KMS-11 (cell line): ENCODE data around the gene ZDHHC8.

Experiments
- H2AFZ ChIP-seq: fragments of 200-600 bp; sonication (generic); 2 replicates; pipeline ENCODE4 v1.6.1; 2016; ENCODE audit warnings: antibody characterized with exemption, mixed run types, low read depth
- H3K27ac ChIP-seq: fragments of 200-600 bp; sonication (generic); 2 replicates; pipeline ENCODE4 v1.6.1; 2016; ENCODE audit warnings: mild to moderate bottlenecking, mixed run types
- H3K27me3 ChIP-seq: fragments of 200-600 bp; sonication (generic); 2 replicates; pipeline ENCODE4 v1.6.1; 2017; ENCODE audit warnings: mild to moderate bottlenecking, low read depth, mixed run types, moderate library complexity; ENCODE audit not compliant: insufficient read depth
- H3K36me3 ChIP-seq: fragments of 200-600 bp; sonication (generic); 2 replicates; pipeline ENCODE4 v1.6.1; 2017; ENCODE audit warnings: mild to moderate bottlenecking, mixed run types; ENCODE audit not compliant: insufficient read depth
- H3K4me1 ChIP-seq: fragments of 200-600 bp; sonication (generic); 2 replicates; pipeline ENCODE4 v1.6.1; 2016; ENCODE audit warnings: mild to moderate bottlenecking, low read depth, mixed run types; ENCODE audit not compliant: poor library complexity, severe bottlenecking
- H3K4me2 ChIP-seq: fragments of 200-600 bp; sonication (generic); 2 replicates; pipeline ENCODE4 v1.7.0; 2016; ENCODE audit warnings: mild to moderate bottlenecking, mixed run types
- H3K4me3 ChIP-seq: fragments of 200-600 bp; sonication (generic); IDR thresholded peaks from 2 replicates; pipeline ENCODE4 v1.6.1; 2017; ENCODE audit warnings: low read depth, low read length, mixed read lengths; ENCODE audit not compliant: insufficient read depth
- H3K79me2 ChIP-seq: fragments of 200-600 bp; sonication (generic); 2 replicates; pipeline ENCODE4 v1.6.1; 2016; ENCODE audit warnings: low read depth, mixed run types; ENCODE audit not compliant: insufficient read depth
- H3K9ac ChIP-seq: fragments of 200-600 bp; sonication (generic); 2 replicates; pipeline ENCODE4 v1.6.1; 2016; ENCODE audit warnings: mild to moderate bottlenecking, mixed run types
- H4K20me1 ChIP-seq: fragments of 200-600 bp; sonication (generic); 2 replicates; pipeline ENCODE4 v1.6.1; 2016; ENCODE audit warnings: mild to moderate bottlenecking, mixed run types; ENCODE audit not compliant: insufficient read depth
- CTCF ChIP-seq: fragments of 200-600 bp; sonication (generic); conservative IDR thresholded peaks from 2 replicates; pipeline ENCODE4 v1.6.1; 2017; ENCODE audit warnings: low read depth, mild to moderate bottlenecking, antibody characterized with exemption, low read length, moderate library complexity, mixed read lengths

The ZDHHC8 gene

GRCh38 chr22:20173772-20174171 is 42.2 kb downstream of the ZDHHC8 start:
- no peak overlapping the region for H3K27ac ChIP-seq
- no peak overlapping the region for H3K4me3 ChIP-seq
- H4K20me1 ChIP-seq, result no peaks in the 10 kb centered on the region
- H3K27me3 ChIP-seq, result peaks cover 93% of the 10 kb centered on the region
- H3K4me2 ChIP-seq, result no peak overlapping the region
- H3K79me2 ChIP-seq, result no peaks in the 10 kb centered on the region
- no peaks in the 10 kb centered on the region for H3K36me3 ChIP-seq
- no peak overlapping the region for H3K9ac ChIP-seq
- TF ChIP-seq CTCF, result no peak
- no peaks in the 10 kb centered on the region for H3K4me1 ChIP-seq
- H2AFZ ChIP-seq, result no peak overlapping the region

GRCh38 chr22:20174785-20175596 is 43.4 kb downstream of the ZDHHC8 start:
- TF ChIP-seq CTCF, result no peak
- Histone ChIP-seq H4K20me1 (no peaks in the 10 kb centered on the region), H2AFZ (no peak overlapping the region), H3K79me2 (no peaks in the 10 kb centered on the region), H3K36me3 (no peaks in the 10 kb centered on the region), H3K27ac (no peak overlapping the region), H3K4me2 (no peak overlapping the region), H3K4me3 (no peak overlapping the region), H3K4me1 (no peaks in the 10 kb centered on the region), H3K27me3 (peaks cover 92% of the 10 kb centered on the region), H3K9ac (no peak overlapping the region)

- H2AFZ ChIP-seq, result no peak overlapping the region
- peaks cover 92% of the 10 kb centered on the region for H3K27me3 ChIP-seq
- H3K79me2 ChIP-seq, result no peaks in the 10 kb centered on the region
- H3K9ac ChIP-seq, result no peak overlapping the region
- H3K27ac ChIP-seq, result no peak overlapping the region
- TF ChIP-seq CTCF, result no peak
- H3K4me1 ChIP-seq, result no peaks in the 10 kb centered on the region
- H3K4me3 ChIP-seq, result no peak overlapping the region
- no peaks in the 10 kb centered on the region for H3K36me3 ChIP-seq
- no peak overlapping the region for H3K4me2 ChIP-seq
- no peaks in the 10 kb centered on the region for H4K20me1 ChIP-seq
Measured at GRCh38 chr22:20175597-20175900, 43.9 kb downstream of the ZDHHC8 start.

GRCh38 chr22:20176421-20177085 is 44.9 kb downstream of the ZDHHC8 start:
- no peaks in the 10 kb centered on the region for H4K20me1 ChIP-seq
- H3K27ac ChIP-seq, result no peak overlapping the region
- no peak for TF ChIP-seq CTCF
- H3K4me3 ChIP-seq, result no peak overlapping the region
- H3K27me3 ChIP-seq, result peaks cover 92% of the 10 kb centered on the region
- no peak overlapping the region for H3K9ac ChIP-seq
- H3K36me3 ChIP-seq, result no peaks in the 10 kb centered on the region
- H3K79me2 ChIP-seq, result no peaks in the 10 kb centered on the region
- no peak overlapping the region for H2AFZ ChIP-seq
- no peaks in the 10 kb centered on the region for H3K4me1 ChIP-seq
- H3K4me2 ChIP-seq, result no peak overlapping the region
